ENCODE results near the gene DLST. TPM values are rescaled to one million over a fixed set of nuclear protein-coding genes. Genes with fewer than 3 reads are reported as not detected.

The DLST gene
- total RNA-seq, 1 experiment from 2014 or later, result 63.0 TPM

GRCh38 chr14:74951443-74952179 is 69.9 kb downstream of the DLST start:
- DNase-seq (ENCODE audit: extremely low read depth, low read depth), result no peak

- DNase-seq (ENCODE audit: extremely low read depth, low read depth), result no peak
These were observed 70.5 kb downstream of the DLST start for GRCh38 chr14:74952180-74952665.

GRCh38 chr14:74952697-74953484 is 71.2 kb downstream of the DLST start:
- no peak for DNase-seq (ENCODE audit: extremely low read depth, low read depth)

Other genes with a start within 250 kb of the DLST start
- 23.6 and 31.2 TPM in 2 replicates for gene AREL1, start 168.8 kb upstream of the DLST start, total RNA-seq (2014; rRNA removed; shearing (Covaris generic))
- 51.0 and 59.5 TPM in 2 replicates for gene FCF1, start 168.8 kb upstream of the DLST start, total RNA-seq (2014; rRNA removed; shearing (Covaris generic))
- 23.6 and 24.7 TPM in 2 replicates for gene YLPM1, start 118.6 kb upstream of the DLST start, total RNA-seq (2014; rRNA removed; shearing (Covaris generic))
- gene PROX2, start 5.8 kb upstream of the DLST start, total RNA-seq (2014; rRNA removed; shearing (Covaris generic)), result not detected in 2 replicates
- 5.6 and 6.1 TPM in 2 replicates for gene RPS6KL1, start 41.3 kb downstream of the DLST start, total RNA-seq (2014; rRNA removed; shearing (Covaris generic))
- 0.37 and 0.92 TPM in 2 replicates for gene PGF, start 73.7 kb downstream of the DLST start, total RNA-seq (2014; rRNA removed; shearing (Covaris generic))
- gene EIF2B2, start 121.0 kb downstream of the DLST start, total RNA-seq (2014; rRNA removed; shearing (Covaris generic)), result 86.4 and 95.5 TPM in 2 replicates
- gene MLH3, start 169.6 kb downstream of the DLST start, total RNA-seq (2014; rRNA removed; shearing (Covaris generic)), result 13.2 and 18.3 TPM in 2 replicates
- 36.1 and 39.9 TPM in 2 replicates for gene ACYP1, start 182.1 kb downstream of the DLST start, total RNA-seq (2014; rRNA removed; shearing (Covaris generic))
- gene ZC2HC1C, start 187.7 kb downstream of the DLST start, total RNA-seq (2014; rRNA removed; shearing (Covaris generic)), result 0.64 and 0.72 TPM in 2 replicates
- gene NEK9, start 245.1 kb downstream of the DLST start, total RNA-seq (2014; rRNA removed; shearing (Covaris generic)), result 32.6 and 40.2 TPM in 2 replicates